GM12878 (cell line): ENCODE measurements around the gene CSTB. TPM values are rescaled to one million over a fixed set of nuclear protein-coding genes. Genes with fewer than 3 reads are reported as not detected.

Source experiments
- ATAC-seq: fragments of 200-7000 bp; cut with Tn5 transposase; 3 replicates; pipeline ENCODE4 v1.9.1; 2020; ENCODE audit warnings: mild to moderate bottlenecking, moderate library complexity
- BruUV-seq: library from RNA; stranded (reverse); fragments of 400-500 nt; replicated peaks from 2 replicates; lab custom pipeline; 2021; lab: Mats Ljungman, UMichigan
- CTCF ChIA-PET: fragments of 300-600 bp; sonication (Branson Sonifier 250); formaldehyde crosslinking; extraction: SDS; loops from one replicate; lab custom pipeline; 2021; ENCODE audit warnings: inconsistent platforms; lab: Yijun Ruan, JAX
- POLR2A ChIA-PET: fragments of 350-600 bp; formaldehyde crosslinking; extraction: SDS; loops from one replicate; lab custom pipeline; 2021; ENCODE audit warnings: inconsistent platforms; lab: Charles Lee
- RAD21 ChIA-PET: fragments of 300-600 bp; sonication (Branson Sonifier 250); formaldehyde crosslinking; loops from one replicate; lab custom pipeline; 2023; ENCODE audit warnings: antibody characterized with exemption; ENCODE audit not compliant: unreplicated experiment; lab: Charles Lee
- SMC1A ChIA-PET: fragments of 300-600 bp; sonication (Branson Sonifier 250); formaldehyde crosslinking; loops from one replicate; lab custom pipeline; 2023; ENCODE audit not compliant: unreplicated experiment, uncharacterized antibody; lab: Charles Lee
- DNase-seq: peaks from one replicate; pipeline ENCODE4 v3.0.0-alpha.2; 2011; ENCODE audit warnings: low read depth, low spot score
- FAIRE-seq: peaks from 3 replicates; lab custom pipeline; 2011; peaks lifted over from hg19 to GRCh38; lab: Jason Lieb, UNC
- H2AFZ ChIP-seq: 2 replicates; pipeline ENCODE4 v1.6.0; 2011; ENCODE audit warnings: low read depth, low read length, control low read depth; ENCODE audit not compliant: control insufficient read depth
- H3K27ac ChIP-seq: 2 replicates; pipeline ENCODE4 v1.5.1; 2011; ENCODE audit warnings: control low read depth; ENCODE audit not compliant: control insufficient read depth, insufficient read depth
- H3K27me3 ChIP-seq, 2 experiments: replicated peaks in 1 of 2; 2 replicates each; pipeline versions ENCODE4 v1.6.0 to v1.6.1; 2011; ENCODE audit warnings: low read length in 1 of 2; ENCODE audit not compliant: control insufficient read depth in 2 of 2, insufficient read depth in 2 of 2
- H3K36me3 ChIP-seq, 2 experiments: 2 replicates each; pipeline ENCODE4 v1.5.1; 2011; ENCODE audit warnings: low read length in 1 of 2; ENCODE audit not compliant: control insufficient read depth in 2 of 2, insufficient read depth in 2 of 2
- H3K4me1 ChIP-seq: 2 replicates; pipeline ENCODE4 v1.6.1; 2011; ENCODE audit warnings: mild to moderate bottlenecking, low read length, moderate library complexity, mixed read lengths; ENCODE audit not compliant: control insufficient read depth, insufficient read depth
- H3K4me2 ChIP-seq: 2 replicates; pipeline ENCODE4 v1.6.0; 2011; ENCODE audit warnings: control low read depth; ENCODE audit not compliant: control insufficient read depth, insufficient read depth
- H3K4me3 ChIP-seq: fragments of 200-600 bp; sonication (generic); 2 replicates; pipeline ENCODE4 v1.5.1; 2016
- H3K79me2 ChIP-seq: 2 replicates; pipeline ENCODE4 v1.6.0; 2011; ENCODE audit warnings: low read length; ENCODE audit not compliant: control insufficient read depth, insufficient read depth
- H3K9ac ChIP-seq: 2 replicates; pipeline ENCODE4 v1.8.0; 2011; ENCODE audit warnings: low read length, control low read depth, mixed read lengths; ENCODE audit not compliant: control insufficient read depth, insufficient read depth
- H3K9me3 ChIP-seq: replicated peaks from 3 replicates; pipeline ENCODE4 v1.5.1; 2011; ENCODE audit warnings: mild to moderate bottlenecking, low read length; ENCODE audit not compliant: control insufficient read depth, insufficient read depth
- H4K20me1 ChIP-seq: 2 replicates; pipeline ENCODE4 v1.6.0; 2011; ENCODE audit not compliant: control insufficient read depth, insufficient read depth
- BACH1 ChIP-seq: fragments of 450-650 bp; IDR thresholded peaks from 2 replicates; pipeline ENCODE4 v1.6.1; 2017; ENCODE audit warnings: mild to moderate bottlenecking, borderline replicate concordance
- MYC ChIP-seq: IDR thresholded peaks from 2 replicates; pipeline ENCODE4 v1.6.1; 2011; ENCODE audit warnings: mild to moderate bottlenecking, low read length, moderate library complexity, inconsistent platforms; ENCODE audit not compliant: insufficient read depth, insufficient replicate concordance, insufficient read length, severe bottlenecking
- NR2F1 ChIP-seq: fragments of 450-650 bp; conservative IDR thresholded peaks from 2 replicates; pipeline ENCODE4 v1.6.1; 2017; ENCODE audit warnings: mild to moderate bottlenecking
- RUNX3 ChIP-seq: IDR thresholded peaks from 2 replicates; pipeline ENCODE4 v1.6.1; 2012; ENCODE audit warnings: low read length, inconsistent platforms
- TAF1 ChIP-seq: IDR thresholded peaks from 2 replicates; pipeline ENCODE4 v1.6.1; 2011; ENCODE audit warnings: mild to moderate bottlenecking, low read depth, low read length, borderline replicate concordance
- TARDBP ChIP-seq: IDR thresholded peaks from 2 replicates; pipeline ENCODE4 v1.6.1; 2016; ENCODE audit warnings: borderline replicate concordance
- ZNF592 ChIP-seq: fragments of 450-650 bp; IDR thresholded peaks from 2 replicates; pipeline ENCODE4 v1.6.1; 2017; ENCODE audit warnings: mild to moderate bottlenecking, moderate library complexity
- ZNF622 ChIP-seq: fragments of 450-650 bp; IDR thresholded peaks from 2 replicates; pipeline ENCODE4 v1.6.1; 2017; ENCODE audit warnings: mild to moderate bottlenecking, inconsistent platforms
- whole genome bisulfite sequencing: methylation state at CpG from one replicate; pipeline ENCODE4 v1.1.6; 2016; ENCODE audit warnings: low lambda C conversion rate; ENCODE audit not compliant: insufficient replicate concordance, insufficient coverage; ENCODE audit errors: missing lambda C conversion rate; 5-methylcytosine and 5-hydroxymethylcytosine counted together
- in situ Hi-C: fragments of 300-500 bp; cut with MboI; formaldehyde crosslinking; loops from 9 replicates; pipeline ENCODE4 v1.14.3; 2018; ENCODE audit warnings: mixed read lengths
- intact Hi-C: fragments of 100-400 bp; cut with micrococcal nuclease; formaldehyde crosslinking; loops from one replicate; pipeline ENCODE4 v1.14.2; 2022; ENCODE audit not compliant: unreplicated experiment
- polyA plus RNA-seq, 11 experiments: library from polyadenylated mRNA; depleted of rRNA in 4 of 11; unstranded in 6 of 11; stranded (reverse) in 5 of 11; fragments of >200 nt; fragmentation: Nextera tagmentation in 4 of 11; fragmentation: Illumina TruSeq in 1 of 11; extraction: Ambion mirVana in 4 of 11; extraction: Trizol in 1 of 11; gene quantifications; 1 replicate in 1 of 11; 2 replicates in 10 of 11; pipeline versions ENCODE4 v1.2.1 to v1.2.3, GENCODE V29; 2011 to 2016; ENCODE audit warnings: inconsistent platforms in 2 of 11, missing spikeins in 2 of 11, low read depth in 1 of 11
- total RNA-seq, 4 experiments: library from RNA; depleted of rRNA in 3 of 4; stranded (reverse); fragments of >200 nt in 3 of 4; fragmentation: Illumina TruSeq in 1 of 4; extraction: Trizol in 1 of 4; gene quantifications; 2 replicates each; pipeline versions ENCODE4 v1.2.1 to v1.2.3, GENCODE V29; 2013 to 2021
- TF ChIP-seq, protein P1 (sequence below): IDR thresholded peaks from 2 replicates; pipeline ENCODE4 v1.6.1; 2011; ENCODE audit warnings: low read depth, low read length, improper control_type of control experiment, borderline replicate concordance
- TF ChIP-seq, protein P2 (sequence below): fragments of 450-650 bp; IDR thresholded peaks from 2 replicates; pipeline ENCODE4 v1.6.1; 2017; ENCODE audit warnings: antibody characterized with exemption, mild to moderate bottlenecking, moderate library complexity

The CSTB gene
- total and polyA plus RNA-seq, 10 of the 15 experiments (the other 5 are each of a cell fraction or from before 2014, with no cell fraction given) = 12.5 to 82.7 (median 41.9) TPM

- POLR2A ChIA-PET = interaction anchor here (0.5 to 1.8 kb wide), 8 partner anchors 9 to 293 kb away, joined by 3 to 8 read pairs (median 4); partner anchors contain the start of gene RRP1
- Histone ChIP-seq H3K4me1 (peaks cover 47% of the 10 kb centered on the region), H3K36me3 (peaks cover 3 to 9% of the 10 kb centered on the region in 2 experiments; a peak in 3 of 4 replicates), H3K4me3 (peak overlapping the region; percentile 80), H3K27me3 (no peaks in the 10 kb centered on the region), H3K4me2 (peak overlapping the region; percentile 71), H3K9ac (peak overlapping the region; percentile 58), H3K27ac (peak overlapping the region; percentile 49), H4K20me1 (no peaks in the 10 kb centered on the region), H2AFZ (peak overlapping the region; percentile 25), H3K9me3 (no peaks in the 10 kb centered on the region), H3K79me2 (peaks cover 53% of the 10 kb centered on the region)
- SMC1A ChIA-PET = interaction anchor here (1.0 to 2.9 kb wide), 6 partner anchors 12 to 67 kb away, joined by 4 to 18 read pairs (median 5); partner anchors contain the start of gene RRP1
- peak; percentile 90 for FAIRE-seq
- intact Hi-C loops = loop anchor here (5.0 kb wide), 2 partner anchors 49 to 116 kb away; partner anchors contain the start of gene CSTB
- in situ Hi-C loops = no loop called here
- peak; percentile 89 for ATAC-seq
- BruUV-seq = no TSS peak
- CTCF ChIA-PET = interaction anchor here (0.7 to 3.7 kb wide), 13 partner anchors 9 to 73 kb away, joined by 3 to 18 read pairs (median 4); partner anchors contain the start of gene PDXK
- RAD21 ChIA-PET = interaction anchor here (0.6 to 2.0 kb wide), 11 partner anchors 9 to 193 kb away, joined by 3 to 16 read pairs (median 3); partner anchors contain the start of gene RRP1
- peak; percentile 64 for DNase-seq
- WGBS = 14% methylated on average over 56 of the region's 59 CpGs
- no peak for TF ChIP-seq RUNX3
- TF ChIP-seq ZNF592 = no peak
- TF ChIP-seq MYC = peak; percentile 90
- TF ChIP-seq NR2F1 = peak; percentile 59
- TF ChIP-seq, protein P1, sequence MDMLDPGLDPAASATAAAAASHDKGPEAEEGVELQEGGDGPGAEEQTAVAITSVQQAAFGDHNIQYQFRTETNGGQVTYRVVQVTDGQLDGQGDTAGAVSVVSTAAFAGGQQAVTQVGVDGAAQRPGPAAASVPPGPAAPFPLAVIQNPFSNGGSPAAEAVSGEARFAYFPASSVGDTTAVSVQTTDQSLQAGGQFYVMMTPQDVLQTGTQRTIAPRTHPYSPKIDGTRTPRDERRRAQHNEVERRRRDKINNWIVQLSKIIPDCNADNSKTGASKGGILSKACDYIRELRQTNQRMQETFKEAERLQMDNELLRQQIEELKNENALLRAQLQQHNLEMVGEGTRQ = peak; percentile 66
- peak; percentile 63; the same call in 1 of the 2 replicates for TF ChIP-seq TAF1
- peak; percentile 89 for TF ChIP-seq BACH1
- TF ChIP-seq ZNF622 = no peak
- TF ChIP-seq, protein P2, sequence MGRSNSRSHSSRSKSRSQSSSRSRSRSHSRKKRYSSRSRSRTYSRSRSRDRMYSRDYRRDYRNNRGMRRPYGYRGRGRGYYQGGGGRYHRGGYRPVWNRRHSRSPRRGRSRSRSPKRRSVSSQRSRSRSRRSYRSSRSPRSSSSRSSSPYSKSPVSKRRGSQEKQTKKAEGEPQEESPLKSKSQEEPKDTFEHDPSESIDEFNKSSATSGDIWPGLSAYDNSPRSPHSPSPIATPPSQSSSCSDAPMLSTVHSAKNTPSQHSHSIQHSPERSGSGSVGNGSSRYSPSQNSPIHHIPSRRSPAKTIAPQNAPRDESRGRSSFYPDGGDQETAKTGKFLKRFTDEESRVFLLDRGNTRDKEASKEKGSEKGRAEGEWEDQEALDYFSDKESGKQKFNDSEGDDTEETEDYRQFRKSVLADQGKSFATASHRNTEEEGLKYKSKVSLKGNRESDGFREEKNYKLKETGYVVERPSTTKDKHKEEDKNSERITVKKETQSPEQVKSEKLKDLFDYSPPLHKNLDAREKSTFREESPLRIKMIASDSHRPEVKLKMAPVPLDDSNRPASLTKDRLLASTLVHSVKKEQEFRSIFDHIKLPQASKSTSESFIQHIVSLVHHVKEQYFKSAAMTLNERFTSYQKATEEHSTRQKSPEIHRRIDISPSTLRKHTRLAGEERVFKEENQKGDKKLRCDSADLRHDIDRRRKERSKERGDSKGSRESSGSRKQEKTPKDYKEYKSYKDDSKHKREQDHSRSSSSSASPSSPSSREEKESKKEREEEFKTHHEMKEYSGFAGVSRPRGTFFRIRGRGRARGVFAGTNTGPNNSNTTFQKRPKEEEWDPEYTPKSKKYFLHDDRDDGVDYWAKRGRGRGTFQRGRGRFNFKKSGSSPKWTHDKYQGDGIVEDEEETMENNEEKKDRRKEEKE = no peak
- 0 out of 2 replicates have a peak, but pooled peaks have one; percentile 60 for TF ChIP-seq TARDBP
Measured at GRCh38 chr21:43728467-43729390, 47.4 kb downstream of the CSTB start.
